ENCODE results near the gene SLC10A2. TPM values are rescaled to one million over a fixed set of nuclear protein-coding genes. Genes with fewer than 3 reads are reported as not detected.
"Not testable (repeated sequence)": the region's sequence is repeated elsewhere in the genome, so short reads cannot be mapped to it uniquely, and the experiment has no call there.

Gene SLC10A2
- not detected for polyA plus RNA-seq (ENCODE audit: insufficient read length)

- no peak for DNase-seq (ENCODE audit: low read depth)
Measured at GRCh38 chr13:103066079-103066780, at the start of gene SLC10A2. SLC10A2 (minus strand) TSS chr13:103066417; CDS start chr13:103066249, 168 bp downstream.

GRCh38 chr13:103107580-103107979, 41.4 kb upstream of the SLC10A2 start:
- no peak for DNase-seq (ENCODE audit: low read depth)

- DNase-seq (ENCODE audit: low read depth) = no peak
Measured at GRCh38 chr13:103104340-103104739, 38.1 kb upstream of the SLC10A2 start.

- not testable (repeated sequence) for DNase-seq (ENCODE audit: low read depth)
Measured at GRCh38 chr13:103103456-103103855, 37.2 kb upstream of the SLC10A2 start.

- no peak for DNase-seq (ENCODE audit: low read depth)
Measured at GRCh38 chr13:103102482-103102881, 36.3 kb upstream of the SLC10A2 start.

- no peak for DNase-seq (ENCODE audit: low read depth)
Measured at GRCh38 chr13:103101901-103102300, 35.7 kb upstream of the SLC10A2 start.

- no peak for DNase-seq (ENCODE audit: low read depth)
Measured at GRCh38 chr13:103101500-103101899, 35.3 kb upstream of the SLC10A2 start.

- DNase-seq (ENCODE audit: low read depth) = no peak
Measured at GRCh38 chr13:103100830-103101229, 34.6 kb upstream of the SLC10A2 start.

- no peak for DNase-seq (ENCODE audit: low read depth)
Measured at GRCh38 chr13:103099722-103100293, 33.6 kb upstream of the SLC10A2 start.

- DNase-seq (ENCODE audit: low read depth) = no peak
Measured at GRCh38 chr13:103098535-103098934, 32.3 kb upstream of the SLC10A2 start.

GRCh38 chr13:103097366-103097928, 31.2 kb upstream of the SLC10A2 start:
- DNase-seq (ENCODE audit: low read depth) = no peak

GRCh38 chr13:103093649-103094048, 27.4 kb upstream of the SLC10A2 start:
- DNase-seq (ENCODE audit: low read depth) = not testable (repeated sequence)

GRCh38 chr13:103087275-103087674, 21.1 kb upstream of the SLC10A2 start:
- DNase-seq (ENCODE audit: low read depth) = no peak

GRCh38 chr13:103081435-103081834, 15.2 kb upstream of the SLC10A2 start:
- no peak for DNase-seq (ENCODE audit: low read depth)

GRCh38 chr13:103078158-103078557, 11.9 kb upstream of the SLC10A2 start:
- no peak for DNase-seq (ENCODE audit: low read depth)

GRCh38 chr13:103068836-103069235, 2.6 kb upstream of the SLC10A2 start:
- no peak for DNase-seq (ENCODE audit: low read depth)

- no peak for DNase-seq (ENCODE audit: low read depth)
Measured at GRCh38 chr13:103067751-103068555, 1.7 kb upstream of the SLC10A2 start.

- DNase-seq (ENCODE audit: low read depth) = no peak
Measured at GRCh38 chr13:103066781-103067345, 646 bp upstream of the SLC10A2 start.

- DNase-seq (ENCODE audit: low read depth) = no peak
Measured at GRCh38 chr13:103063376-103063775, 2.8 kb downstream of the SLC10A2 start.

- DNase-seq (ENCODE audit: low read depth) = no peak
Measured at GRCh38 chr13:103062079-103062478, 4.1 kb downstream of the SLC10A2 start.

GRCh38 chr13:103056008-103056407, 10.2 kb downstream of the SLC10A2 start:
- DNase-seq (ENCODE audit: low read depth) = no peak

GRCh38 chr13:103055166-103055565, 11.1 kb downstream of the SLC10A2 start:
- DNase-seq (ENCODE audit: low read depth) = no peak
